ENCODE results near the gene CD99L2. TPM values are rescaled to one million over a fixed set of nuclear protein-coding genes. Genes with fewer than 3 reads are reported as not detected.

CD99L2 gene
- total RNA-seq, 1 experiment from 2014 or later: 7.3 TPM

DNA sequence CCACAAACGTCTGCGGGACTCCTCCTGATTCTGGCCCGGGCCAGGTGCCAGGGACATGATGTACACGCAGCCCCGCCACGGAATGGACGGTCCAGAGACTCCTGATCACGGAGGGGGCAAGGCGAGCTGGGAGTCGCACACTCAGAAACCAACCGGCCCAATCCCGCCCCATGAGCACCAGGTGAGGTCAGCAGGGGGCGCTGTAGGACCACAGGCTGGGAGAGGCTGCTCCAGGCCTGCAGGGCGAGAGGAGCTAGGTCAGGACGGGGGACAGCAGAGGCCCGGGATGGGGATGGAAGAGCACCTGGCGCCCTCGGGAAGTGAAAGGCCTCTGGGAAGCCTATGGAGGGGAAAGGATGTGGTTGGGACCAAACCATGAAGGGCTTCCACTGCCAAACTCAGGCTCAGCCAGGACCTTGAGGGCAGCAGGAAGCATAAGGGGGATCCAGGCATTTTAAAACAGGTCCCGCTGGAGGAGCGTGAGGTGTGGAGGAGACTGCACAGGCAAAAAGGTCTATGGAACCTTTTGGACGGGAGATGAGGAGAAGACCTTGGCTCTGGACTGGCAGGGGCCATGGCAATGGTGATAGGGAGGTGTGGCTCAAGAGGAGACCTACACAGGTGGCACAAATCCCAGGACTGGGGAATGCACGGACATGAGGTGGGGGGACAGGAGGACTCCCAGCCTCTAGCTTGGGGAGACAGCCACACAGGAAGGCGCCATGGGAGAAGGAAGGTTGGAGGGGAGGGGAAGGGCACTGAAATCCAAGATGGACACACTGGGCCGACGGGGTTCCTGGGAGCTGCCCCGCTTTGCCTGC is 126.1 kb downstream of the CD99L2 start:
- no peak overlapping the region for H3K18ac ChIP-seq (ENCODE audit: insufficient read length, low read depth, low read length)
- H2BK15ac ChIP-seq (ENCODE audit: low read depth, low read length): no peak overlapping the region
- H4K91ac ChIP-seq (ENCODE audit: insufficient read length, low read depth, low read length): no peak overlapping the region
- H2AK5ac ChIP-seq (ENCODE audit: insufficient read length, low read length): no peak overlapping the region
- no peak overlapping the region for H2BK120ac ChIP-seq (ENCODE audit: low read depth, low read length, poor library complexity, severe bottlenecking)
- H3K79me2 ChIP-seq (ENCODE audit: insufficient read depth, low read length): no peaks in the 10 kb centered on the region
- peak; percentile 88 for DNase-seq
- H3K9me3 ChIP-seq (ENCODE audit: control insufficient read depth, low read depth, low read length): no peaks in the 10 kb centered on the region
- WGBS (ENCODE audit: extremely low coverage, insufficient read length, low lambda C conversion rate): no CpG with 5 or more reads among the region's 26 CpGs
- no peaks in the 10 kb centered on the region; the same call in 1 of the 2 replicates for H3K4me1 ChIP-seq (ENCODE audit: insufficient read depth, low read length)
- no peak overlapping the region for H2AFZ ChIP-seq (ENCODE audit: low read length)
- H3K79me1 ChIP-seq (ENCODE audit: insufficient read depth, low read depth, low read length, poor library complexity, severe bottlenecking): no peaks in the 10 kb centered on the region
- H3K4ac ChIP-seq (ENCODE audit: low read depth, low read length): no peak overlapping the region
- H3K14ac ChIP-seq (ENCODE audit: insufficient read depth, low read length): no peak overlapping the region
- no peak overlapping the region for H4K8ac ChIP-seq (replicated peaks; ENCODE audit: insufficient read length, low read depth, low read length)
- H3K56ac ChIP-seq (ENCODE audit: insufficient read length, low read depth, low read length): no peak overlapping the region
- no peaks in the 10 kb centered on the region for H4K20me1 ChIP-seq (ENCODE audit: control insufficient read depth, insufficient read depth, insufficient read length)
- H2BK20ac ChIP-seq (ENCODE audit: low read depth, low read length, poor library complexity, severe bottlenecking): no peak overlapping the region
- Mint-ChIP-seq H3K4me1 (peaks cover 13 to 16% of the 10 kb centered on the region in 2 experiments), H3K4me3 (no peak overlapping the region), H3K36me3 (ENCODE audit: insufficient read depth in 1 of 3, low read depth in 3 of 3) (peaks cover 27 to 42% (median 32%) of the 10 kb centered on the region in 3 experiments), H3K27me3 (ENCODE audit: low read depth) (peaks cover 2% of the 10 kb centered on the region), H3K9me3 (peaks cover 53 to 69% of the 10 kb centered on the region in 2 experiments), H3K27ac (no peak overlapping the region; a peak in 1 of 7 replicates)
- no peak overlapping the region for H3K4me2 ChIP-seq (ENCODE audit: insufficient read depth, insufficient read length, low read length)
- no peak overlapping the region for H2BK12ac ChIP-seq (ENCODE audit: insufficient read length, low read depth, low read length)
- no peak overlapping the region for H3K9ac ChIP-seq (ENCODE audit: extremely low read depth, insufficient read length, low read length)
- no peak overlapping the region for H3K23ac ChIP-seq (ENCODE audit: insufficient read length, low read depth, low read length)
- H2BK5ac ChIP-seq (ENCODE audit: insufficient read length, low read length): no peak overlapping the region
- TF ChIP-seq CTCF (conservative IDR thresholded peaks at IDR 0.05): peak; percentile 80
- no peak overlapping the region for H3T11ph ChIP-seq (ENCODE audit: low read length)
- H3K27ac ChIP-seq (ENCODE audit: insufficient read length, low read depth, low read length): no peak overlapping the region
- H3K27me3 ChIP-seq (ENCODE audit: insufficient read depth, low read length): no peaks in the 10 kb centered on the region
- H4K5ac ChIP-seq (ENCODE audit: insufficient read length, low read depth, low read length): no peak overlapping the region
- H3K23me2 ChIP-seq (ENCODE audit: insufficient read length, low read depth, low read length, poor library complexity, severe bottlenecking): peaks cover 3% of the 10 kb centered on the region
